ENCODE measurements around the gene CCHCR1. TPM values are rescaled to one million over a fixed set of nuclear protein-coding genes. Genes with fewer than 3 reads are reported as not detected.

Gene CCHCR1
- total RNA-seq, 1 experiment from 2014 or later, result 45.5 TPM

DNA sequence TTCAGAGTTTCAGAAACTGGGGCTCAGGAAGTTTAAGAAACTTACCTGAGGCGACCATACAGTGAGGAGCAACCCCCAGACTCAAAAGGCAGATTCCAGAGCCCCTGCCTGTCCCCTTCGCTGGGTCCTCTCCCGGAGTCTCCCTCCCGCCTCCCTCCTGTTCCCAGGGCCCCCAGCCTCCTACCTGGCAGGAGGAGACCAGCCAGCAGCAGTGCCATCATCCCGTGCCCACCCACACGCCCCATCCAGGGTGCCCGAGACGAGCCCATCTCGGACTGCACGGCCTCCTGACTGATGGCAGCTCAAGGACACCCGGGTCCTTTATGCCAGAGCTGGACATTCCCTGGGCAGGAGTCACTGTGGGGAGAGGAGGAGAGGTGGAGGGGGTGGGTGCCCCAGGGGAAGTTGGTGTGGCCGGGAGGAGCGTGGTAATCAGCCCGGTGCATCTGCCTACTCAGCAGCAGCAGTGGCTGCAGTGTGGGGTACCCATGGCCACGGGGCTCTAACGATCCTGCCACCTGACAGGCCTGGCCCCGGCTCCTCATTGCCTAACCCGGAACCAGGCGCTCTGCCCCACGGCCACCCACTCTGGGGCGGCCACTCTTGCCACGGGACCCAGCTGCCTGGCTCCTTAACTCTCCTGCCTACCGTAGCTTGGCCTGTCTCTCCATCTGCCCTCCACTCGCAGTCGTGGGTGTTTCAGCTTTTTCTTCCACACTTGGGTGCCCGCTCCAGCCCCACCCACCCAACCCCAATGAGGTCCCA lies 37.3 kb downstream of the CCHCR1 start, which contains the start of gene CDSN:
TSS of gene CDSN (minus strand) at position 296 of the 765 bp plus-strand sequence. CDS start at position 269, 27 bp downstream.
- no peaks in the 10 kb centered on the region for H3K4me1 ChIP-seq (ENCODE audit: insufficient read depth, low read length)
- no peak within 1 kb of the TSS for H2BK12ac ChIP-seq (ENCODE audit: insufficient read length, low read depth, low read length)
- no peaks in the 10 kb centered on the region for H3K79me1 ChIP-seq (ENCODE audit: insufficient read depth, low read depth, low read length, poor library complexity, severe bottlenecking)
- no peak within 1 kb of the TSS for H4K8ac ChIP-seq (replicated peaks; ENCODE audit: insufficient read length, low read depth, low read length)
- H2BK15ac ChIP-seq (ENCODE audit: low read depth, low read length), result no peak within 1 kb of the TSS
- no peak for DNase-seq
- no peak within 1 kb of the TSS for H2BK120ac ChIP-seq (ENCODE audit: low read depth, low read length, poor library complexity, severe bottlenecking)
- H3K56ac ChIP-seq (ENCODE audit: insufficient read length, low read depth, low read length), result no peak within 1 kb of the TSS
- no peaks in the 10 kb centered on the region for H3K23me2 ChIP-seq (ENCODE audit: insufficient read length, low read depth, low read length, poor library complexity, severe bottlenecking)
- no peak within 1 kb of the TSS for H3T11ph ChIP-seq (ENCODE audit: low read length)
- H3K18ac ChIP-seq (ENCODE audit: insufficient read length, low read depth, low read length), result no peak within 1 kb of the TSS
- Mint-ChIP-seq H3K9me3 (no peaks in the 10 kb centered on the region), H3K4me3 (no peak within 1 kb of the TSS), H3K4me1 (peaks cover 18% of the 10 kb centered on the region in 2 experiments), H3K27ac (peak within 1 kb of the TSS in 1 of 3 experiments; percentile 55; a peak in 1 of 7 replicates), H3K27me3 (ENCODE audit: low read depth) (peaks cover 11% of the 10 kb centered on the region), H3K36me3 (ENCODE audit: insufficient read depth in 1 of 3, low read depth in 3 of 3) (no peaks in the 10 kb centered on the region)
- H3K14ac ChIP-seq (ENCODE audit: insufficient read depth, low read length), result no peak within 1 kb of the TSS; the same call in 1 of the 2 replicates
- H3K4ac ChIP-seq (ENCODE audit: low read depth, low read length), result no peak within 1 kb of the TSS
- H2AK5ac ChIP-seq (ENCODE audit: insufficient read length, low read length), result no peak within 1 kb of the TSS
- WGBS (ENCODE audit: extremely low coverage, insufficient read length, low lambda C conversion rate), result no CpG with 5 or more reads among the region's 26 CpGs
- H2BK5ac ChIP-seq (ENCODE audit: insufficient read length, low read length), result no peak within 1 kb of the TSS
- no peak within 1 kb of the TSS for H4K91ac ChIP-seq (ENCODE audit: insufficient read length, low read depth, low read length)
- no peak within 1 kb of the TSS for H2AFZ ChIP-seq (ENCODE audit: low read length)
- H3K9me3 ChIP-seq (ENCODE audit: control insufficient read depth, low read depth, low read length), result no peaks in the 10 kb centered on the region
- no peak within 1 kb of the TSS for H3K23ac ChIP-seq (ENCODE audit: insufficient read length, low read depth, low read length)
- no peak within 1 kb of the TSS for H3K4me2 ChIP-seq (ENCODE audit: insufficient read depth, insufficient read length, low read length)
- no peaks in the 10 kb centered on the region for H3K79me2 ChIP-seq (ENCODE audit: insufficient read depth, low read length)
- H3K27ac ChIP-seq (ENCODE audit: insufficient read length, low read depth, low read length), result no peak within 1 kb of the TSS
- H4K5ac ChIP-seq (ENCODE audit: insufficient read length, low read depth, low read length), result no peak within 1 kb of the TSS
- TF ChIP-seq, protein P1, sequence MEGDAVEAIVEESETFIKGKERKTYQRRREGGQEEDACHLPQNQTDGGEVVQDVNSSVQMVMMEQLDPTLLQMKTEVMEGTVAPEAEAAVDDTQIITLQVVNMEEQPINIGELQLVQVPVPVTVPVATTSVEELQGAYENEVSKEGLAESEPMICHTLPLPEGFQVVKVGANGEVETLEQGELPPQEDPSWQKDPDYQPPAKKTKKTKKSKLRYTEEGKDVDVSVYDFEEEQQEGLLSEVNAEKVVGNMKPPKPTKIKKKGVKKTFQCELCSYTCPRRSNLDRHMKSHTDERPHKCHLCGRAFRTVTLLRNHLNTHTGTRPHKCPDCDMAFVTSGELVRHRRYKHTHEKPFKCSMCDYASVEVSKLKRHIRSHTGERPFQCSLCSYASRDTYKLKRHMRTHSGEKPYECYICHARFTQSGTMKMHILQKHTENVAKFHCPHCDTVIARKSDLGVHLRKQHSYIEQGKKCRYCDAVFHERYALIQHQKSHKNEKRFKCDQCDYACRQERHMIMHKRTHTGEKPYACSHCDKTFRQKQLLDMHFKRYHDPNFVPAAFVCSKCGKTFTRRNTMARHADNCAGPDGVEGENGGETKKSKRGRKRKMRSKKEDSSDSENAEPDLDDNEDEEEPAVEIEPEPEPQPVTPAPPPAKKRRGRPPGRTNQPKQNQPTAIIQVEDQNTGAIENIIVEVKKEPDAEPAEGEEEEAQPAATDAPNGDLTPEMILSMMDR (conservative IDR thresholded peaks at IDR 0.05), result no peak
- H2BK20ac ChIP-seq (ENCODE audit: low read depth, low read length, poor library complexity, severe bottlenecking), result no peak within 1 kb of the TSS
- H3K27me3 ChIP-seq (ENCODE audit: insufficient read depth, low read length), result no peaks in the 10 kb centered on the region
- H3K9ac ChIP-seq (ENCODE audit: extremely low read depth, insufficient read length, low read length), result no peak within 1 kb of the TSS
- no peaks in the 10 kb centered on the region for H4K20me1 ChIP-seq (ENCODE audit: control insufficient read depth, insufficient read depth, insufficient read length)
